Tibial nerve (tissue), 4 donors: ENCODE data around the gene MRPL44.

Source experiments
- EP300 ChIP-seq, 2 donors: sonication (generic); formaldehyde crosslinking; IDR thresholded peaks; one replicate each; pipeline ENCODE4 v1.6.1; 2017; ENCODE audit warnings: antibody characterized with exemption in 2 of 2, mild to moderate bottlenecking in 1 of 2
- TF ChIP-seq, protein P1 (sequence below), 5 experiments: fragments of 200-600 bp in 3 of 5; fragments of 450-650 bp in 2 of 5; sonication (generic) in 3 of 5; IDR thresholded peaks; one replicate each; pipeline ENCODE4 v1.5.1; 2016 to 2019; ENCODE audit warnings: antibody characterized with exemption in 5 of 5, mild to moderate bottlenecking in 3 of 5, moderate library complexity in 2 of 5

DNA sequence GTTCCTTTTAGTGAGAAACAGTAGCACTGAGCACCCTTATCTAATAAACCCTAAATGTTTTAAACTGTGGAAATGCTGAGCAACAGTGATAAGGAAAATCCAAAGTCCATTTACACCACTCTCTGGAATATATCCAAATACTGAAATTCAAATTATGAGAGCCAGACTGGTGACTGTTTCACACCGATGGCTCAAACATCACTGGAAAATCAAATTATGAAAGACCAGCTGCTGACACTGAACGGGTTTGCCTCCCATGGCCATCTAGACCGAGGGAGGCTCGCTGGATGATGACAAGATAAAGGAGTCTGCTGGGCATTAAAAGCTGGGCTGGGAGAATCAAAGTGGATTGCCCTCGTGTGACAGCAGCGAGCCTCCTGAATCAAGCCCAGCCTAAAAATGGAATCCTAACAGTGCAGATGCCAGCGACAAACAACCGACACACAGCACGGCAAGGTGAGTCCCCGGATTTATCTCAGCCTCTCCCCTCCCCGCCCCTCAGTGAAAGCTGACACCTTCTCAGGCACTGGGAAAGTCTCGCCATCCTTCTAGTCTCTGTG, 51.5 kb downstream of the MRPL44 start:
- TF ChIP-seq, protein P1, sequence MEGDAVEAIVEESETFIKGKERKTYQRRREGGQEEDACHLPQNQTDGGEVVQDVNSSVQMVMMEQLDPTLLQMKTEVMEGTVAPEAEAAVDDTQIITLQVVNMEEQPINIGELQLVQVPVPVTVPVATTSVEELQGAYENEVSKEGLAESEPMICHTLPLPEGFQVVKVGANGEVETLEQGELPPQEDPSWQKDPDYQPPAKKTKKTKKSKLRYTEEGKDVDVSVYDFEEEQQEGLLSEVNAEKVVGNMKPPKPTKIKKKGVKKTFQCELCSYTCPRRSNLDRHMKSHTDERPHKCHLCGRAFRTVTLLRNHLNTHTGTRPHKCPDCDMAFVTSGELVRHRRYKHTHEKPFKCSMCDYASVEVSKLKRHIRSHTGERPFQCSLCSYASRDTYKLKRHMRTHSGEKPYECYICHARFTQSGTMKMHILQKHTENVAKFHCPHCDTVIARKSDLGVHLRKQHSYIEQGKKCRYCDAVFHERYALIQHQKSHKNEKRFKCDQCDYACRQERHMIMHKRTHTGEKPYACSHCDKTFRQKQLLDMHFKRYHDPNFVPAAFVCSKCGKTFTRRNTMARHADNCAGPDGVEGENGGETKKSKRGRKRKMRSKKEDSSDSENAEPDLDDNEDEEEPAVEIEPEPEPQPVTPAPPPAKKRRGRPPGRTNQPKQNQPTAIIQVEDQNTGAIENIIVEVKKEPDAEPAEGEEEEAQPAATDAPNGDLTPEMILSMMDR (IDR thresholded peaks at IDR 0.05): no peak
- TF ChIP-seq EP300 (IDR thresholded peaks at IDR 0.05): no peak
